ENCODE measurements around the gene VSX2. TPM values are rescaled to one million over a fixed set of nuclear protein-coding genes. Genes with fewer than 3 reads are reported as not detected.
A peak's percentile ranks its signal among the peaks of the same experiment; 100 is the strongest.

VSX2 gene
- total RNA-seq, 1 donor from 2014 or later: 0.12 TPM

- no peak for TF ChIP-seq CTCF (conservative IDR thresholded peaks at IDR 0.05)
- peak overlapping the region; percentile 62 for H3K27ac Mint-ChIP-seq
- H3K9me3 Mint-ChIP-seq: peaks cover 4% of the 10 kb centered on the region
- peaks cover 94% of the 10 kb centered on the region for H3K27me3 Mint-ChIP-seq
- DNase-seq (ENCODE audit: extremely low spot score, unreplicated experiment): no peak
- no peaks in the 10 kb centered on the region for H3K4me1 Mint-ChIP-seq (ENCODE audit: unreplicated experiment)
- peak overlapping the region; percentile 77 for H3K4me3 Mint-ChIP-seq
- H3K36me3 Mint-ChIP-seq: no peaks in the 10 kb centered on the region
These were observed 3.0 kb downstream of the VSX2 start for GRCh38 chr14:74242021-74242779.

- Mint-ChIP-seq H3K27me3 (peaks cover 93% of the 10 kb centered on the region), H3K9me3 (no peaks in the 10 kb centered on the region), H3K4me3 (peak overlapping the region; percentile 77), H3K4me1 (ENCODE audit: unreplicated experiment) (no peaks in the 10 kb centered on the region), H3K36me3 (no peaks in the 10 kb centered on the region), H3K27ac (no peak overlapping the region)
- DNase-seq (ENCODE audit: extremely low spot score, unreplicated experiment): no peak
- TF ChIP-seq CTCF (conservative IDR thresholded peaks at IDR 0.05): no peak
These were observed 3.5 kb downstream of the VSX2 start for GRCh38 chr14:74242780-74243042.

- TF ChIP-seq CTCF (conservative IDR thresholded peaks at IDR 0.05): no peak
- no peak for DNase-seq (ENCODE audit: extremely low spot score, unreplicated experiment)
- Mint-ChIP-seq H3K9me3 (no peaks in the 10 kb centered on the region), H3K36me3 (no peaks in the 10 kb centered on the region), H3K27me3 (peaks cover 93% of the 10 kb centered on the region), H3K4me3 (no peak overlapping the region), H3K27ac (no peak overlapping the region), H3K4me1 (ENCODE audit: unreplicated experiment) (no peaks in the 10 kb centered on the region)
These were observed 3.8 kb downstream of the VSX2 start for GRCh38 chr14:74243051-74243450.

DNA sequence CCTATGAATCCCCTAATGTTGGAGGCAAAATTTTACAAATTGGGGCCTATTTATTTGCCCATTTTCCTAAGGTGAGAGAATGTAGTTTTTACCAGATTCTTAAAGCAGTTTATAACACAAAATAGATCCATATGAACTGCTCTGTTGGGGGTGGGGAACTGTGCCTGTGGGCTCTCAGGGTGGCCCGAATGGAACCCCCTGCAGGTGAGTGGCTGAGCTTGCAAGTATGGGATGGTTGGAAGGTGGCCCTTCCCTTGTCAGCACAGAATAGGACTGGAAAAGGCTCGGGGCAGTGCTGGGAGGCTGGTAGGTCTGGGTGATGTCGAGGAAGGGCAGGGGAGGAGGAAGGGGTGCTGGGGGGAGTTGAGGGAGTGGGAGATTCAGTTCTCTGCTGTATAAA is 4.9 kb downstream of the VSX2 start:
- no peaks in the 10 kb centered on the region for H3K36me3 Mint-ChIP-seq
- H3K27me3 Mint-ChIP-seq: peaks cover 87% of the 10 kb centered on the region
- no peak for DNase-seq (ENCODE audit: extremely low spot score, unreplicated experiment)
- no peak overlapping the region for H3K27ac Mint-ChIP-seq
- no peak overlapping the region for H3K4me3 Mint-ChIP-seq
- no peaks in the 10 kb centered on the region for H3K9me3 Mint-ChIP-seq
- TF ChIP-seq CTCF (conservative IDR thresholded peaks at IDR 0.05): peak; percentile 35
- H3K4me1 Mint-ChIP-seq (ENCODE audit: unreplicated experiment): no peaks in the 10 kb centered on the region

GRCh38 chr14:74245292-74245691 is 6.0 kb downstream of the VSX2 start:
- no peak for TF ChIP-seq CTCF (conservative IDR thresholded peaks at IDR 0.05)
- H3K27me3 Mint-ChIP-seq: peaks cover 87% of the 10 kb centered on the region
- H3K9me3 Mint-ChIP-seq: no peaks in the 10 kb centered on the region
- H3K36me3 Mint-ChIP-seq: no peaks in the 10 kb centered on the region
- no peak for DNase-seq (ENCODE audit: extremely low spot score, unreplicated experiment)
- H3K27ac Mint-ChIP-seq: no peak overlapping the region
- H3K4me1 Mint-ChIP-seq (ENCODE audit: unreplicated experiment): no peaks in the 10 kb centered on the region
- H3K4me3 Mint-ChIP-seq: no peak overlapping the region

DNA sequence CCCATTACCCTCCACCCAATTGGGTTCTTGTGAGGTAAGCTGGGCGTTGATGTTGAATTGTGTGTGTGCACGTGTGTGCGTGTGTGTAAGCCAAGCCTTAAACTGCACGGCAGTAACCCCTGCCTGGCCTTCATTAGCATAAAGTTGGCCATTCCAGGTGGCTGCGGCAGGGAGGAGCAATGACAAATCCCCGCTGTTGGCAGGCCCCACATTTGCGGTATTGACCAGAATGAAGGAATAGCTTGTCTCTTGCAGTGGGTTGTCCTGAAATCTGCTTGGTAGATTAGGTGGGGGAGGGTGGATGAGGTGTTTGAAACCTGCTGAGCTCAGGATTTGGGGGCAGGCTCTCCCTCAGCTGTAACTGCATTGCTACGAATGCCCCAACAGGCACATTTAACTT is 7.3 kb downstream of the VSX2 start:
- H3K27ac Mint-ChIP-seq: no peak overlapping the region
- H3K4me1 Mint-ChIP-seq (ENCODE audit: unreplicated experiment): peaks cover 3% of the 10 kb centered on the region

More for the DNA sequence above, 7.3 kb downstream of the VSX2 start:
- no peaks in the 10 kb centered on the region for H3K9me3 Mint-ChIP-seq
- H3K4me3 Mint-ChIP-seq: no peak overlapping the region
- H3K27me3 Mint-ChIP-seq: peaks cover 80% of the 10 kb centered on the region
- TF ChIP-seq CTCF (conservative IDR thresholded peaks at IDR 0.05): no peak
- DNase-seq (ENCODE audit: extremely low spot score, unreplicated experiment): no peak
- no peaks in the 10 kb centered on the region for H3K36me3 Mint-ChIP-seq
